Right renal pelvis (tissue), 4 donors: ENCODE results near the gene ADCY3. TPM values are rescaled to one million over a fixed set of nuclear protein-coding genes. Genes with fewer than 3 reads are reported as not detected.

Source experiments
- DNase-seq, 4 donors: peaks; one replicate each; pipeline ENCODE4 v3.0.0-alpha.2; 2013; ENCODE audit warnings: low read depth in 4 of 4, low spot score in 3 of 4, missing footprints in 1 of 4
- polyA plus RNA-seq, 4 donors: library from polyadenylated mRNA; unstranded; fragments of 120-200 nt; gene quantifications; one replicate each; pipeline ENCODE4 v1.2.1, GENCODE V29; 2013; ENCODE audit not compliant: insufficient read length in 4 of 4

The ADCY3 gene
- polyA plus RNA-seq, 4 donors = 19.6 to 27.0 (median 23.4) TPM

DNA sequence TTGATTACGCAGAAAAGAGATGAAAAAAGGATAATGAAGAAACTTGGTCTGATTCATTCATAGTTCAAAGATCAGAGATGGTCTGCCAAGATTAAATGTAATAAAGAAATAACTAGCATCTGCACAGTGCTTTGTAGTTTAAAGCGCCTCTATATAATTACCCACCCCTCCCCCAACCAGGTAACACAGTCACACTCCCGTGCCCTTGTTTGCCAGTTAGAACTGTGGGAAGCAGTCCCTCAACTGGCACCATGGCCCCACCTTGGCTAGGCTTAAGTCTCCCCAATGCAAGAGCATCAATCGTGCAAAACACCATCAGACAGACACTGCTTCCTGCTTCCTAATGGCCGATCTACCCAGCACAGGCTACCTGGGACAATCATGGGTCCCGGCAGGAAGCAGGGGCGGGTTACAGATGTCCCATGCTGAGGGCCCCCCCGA is 11.6 kb downstream of the ADCY3 start:
- DNase-seq = no peak

DNA sequence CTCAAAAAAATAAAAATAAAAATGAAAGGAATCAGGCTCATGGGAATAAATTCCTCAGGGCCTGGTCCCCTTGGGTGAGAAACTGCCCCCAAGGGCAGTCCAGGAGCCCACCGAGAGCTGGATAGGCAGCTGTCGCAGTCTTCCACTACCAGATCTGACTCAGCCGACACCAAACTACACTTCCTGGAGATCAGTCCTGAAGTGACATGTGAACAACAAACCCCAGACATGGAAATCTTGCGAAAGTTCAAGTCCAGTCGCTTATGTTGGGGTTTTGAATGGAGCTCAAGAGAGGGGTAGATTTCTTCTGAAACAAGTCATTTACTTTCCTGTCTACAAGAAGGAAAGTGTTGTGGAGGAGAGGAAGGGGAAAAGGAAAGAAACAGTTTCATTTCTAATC is 12.9 kb downstream of the ADCY3 start:
- no peak for DNase-seq

DNA sequence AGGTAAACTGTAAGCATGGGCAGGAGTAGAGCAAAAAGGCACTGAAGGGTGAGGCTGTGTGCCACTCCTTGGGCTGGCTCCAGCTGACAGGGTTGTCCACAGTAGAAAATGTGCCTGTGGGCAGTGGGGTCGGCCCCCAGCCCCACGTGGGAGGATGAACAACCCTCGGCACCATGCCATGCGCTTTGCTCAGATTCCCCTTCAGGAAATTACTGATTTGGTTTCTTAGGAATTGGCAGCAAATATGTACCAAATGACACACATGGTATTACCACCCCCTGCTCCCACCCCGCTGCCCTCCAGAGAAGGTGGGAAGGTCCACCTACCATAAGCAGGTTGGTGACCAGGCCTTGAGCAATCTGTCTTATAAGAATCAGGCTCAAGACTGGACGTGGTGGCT is 13.6 kb downstream of the ADCY3 start:
- DNase-seq = no peak

DNA sequence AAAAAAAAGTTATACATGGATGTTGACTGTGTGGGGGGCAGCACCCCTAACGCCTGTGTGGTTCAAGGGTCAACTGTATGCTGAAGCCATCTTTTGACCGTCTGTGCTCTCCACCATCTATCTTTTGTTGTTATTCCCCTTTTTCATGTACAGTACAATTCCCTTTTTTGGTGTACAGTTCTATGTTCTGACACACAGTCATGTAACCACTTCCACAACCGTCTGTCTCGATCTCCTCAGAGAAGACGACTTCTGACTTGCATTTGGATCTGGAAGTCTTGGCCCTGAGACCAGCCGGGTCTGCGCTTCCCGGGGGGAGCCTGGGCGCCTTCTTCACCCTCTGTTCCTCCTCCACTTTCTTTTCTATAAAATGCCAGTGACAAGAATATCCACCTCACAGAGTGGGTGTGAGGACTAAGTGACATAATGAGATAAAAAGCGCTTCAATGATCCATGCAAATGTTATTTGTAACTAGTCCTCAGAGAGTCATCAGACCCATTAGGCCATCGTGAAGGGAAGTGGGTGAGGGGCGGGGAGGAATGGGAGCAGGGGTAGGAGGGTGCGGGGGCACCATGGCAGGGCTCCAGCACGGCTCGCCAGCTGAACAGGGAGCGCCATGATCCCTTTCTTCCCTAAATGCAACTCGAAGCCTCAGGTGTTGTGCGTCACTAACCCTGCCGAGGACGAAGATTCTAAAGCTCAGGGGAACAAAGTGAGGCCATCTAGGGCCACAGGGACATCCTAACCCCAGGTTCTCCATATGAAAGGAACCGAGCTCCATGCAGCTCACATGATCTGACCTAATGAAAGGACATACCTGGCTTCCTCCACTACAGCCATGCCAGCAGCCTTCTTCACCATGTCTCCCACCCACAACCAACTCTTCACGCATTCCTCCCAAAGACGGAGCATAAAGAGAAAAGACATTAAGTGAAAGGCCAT is 16.6 kb downstream of the ADCY3 start:
- DNase-seq = no peak

DNA sequence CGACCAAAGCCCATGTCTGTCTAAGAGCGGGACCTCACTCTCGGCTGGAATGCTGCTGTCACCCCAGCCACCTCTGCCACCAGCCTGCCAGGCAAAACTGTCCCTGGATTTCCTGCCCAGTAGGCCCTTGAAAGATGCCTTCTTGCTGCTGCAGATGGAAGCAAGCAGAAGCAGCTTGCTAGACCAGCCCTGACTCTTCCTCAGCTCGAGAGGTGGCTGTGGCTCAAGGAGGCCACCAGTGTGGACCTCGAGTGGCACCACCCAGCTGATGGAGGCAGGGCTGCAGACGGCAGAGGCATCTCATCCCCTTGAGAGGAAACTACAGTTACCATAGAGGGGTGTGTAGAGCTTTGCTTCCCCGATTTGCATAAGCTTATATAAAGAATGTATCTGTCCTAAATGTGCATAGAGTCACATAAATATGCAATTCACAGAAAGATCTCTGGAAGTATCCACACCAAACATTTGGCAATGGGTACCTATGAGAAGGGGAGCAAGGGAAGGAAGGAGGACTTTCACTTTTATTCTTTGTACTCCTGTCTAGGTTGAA is 20.6 kb downstream of the ADCY3 start:
- no peak for DNase-seq

DNA sequence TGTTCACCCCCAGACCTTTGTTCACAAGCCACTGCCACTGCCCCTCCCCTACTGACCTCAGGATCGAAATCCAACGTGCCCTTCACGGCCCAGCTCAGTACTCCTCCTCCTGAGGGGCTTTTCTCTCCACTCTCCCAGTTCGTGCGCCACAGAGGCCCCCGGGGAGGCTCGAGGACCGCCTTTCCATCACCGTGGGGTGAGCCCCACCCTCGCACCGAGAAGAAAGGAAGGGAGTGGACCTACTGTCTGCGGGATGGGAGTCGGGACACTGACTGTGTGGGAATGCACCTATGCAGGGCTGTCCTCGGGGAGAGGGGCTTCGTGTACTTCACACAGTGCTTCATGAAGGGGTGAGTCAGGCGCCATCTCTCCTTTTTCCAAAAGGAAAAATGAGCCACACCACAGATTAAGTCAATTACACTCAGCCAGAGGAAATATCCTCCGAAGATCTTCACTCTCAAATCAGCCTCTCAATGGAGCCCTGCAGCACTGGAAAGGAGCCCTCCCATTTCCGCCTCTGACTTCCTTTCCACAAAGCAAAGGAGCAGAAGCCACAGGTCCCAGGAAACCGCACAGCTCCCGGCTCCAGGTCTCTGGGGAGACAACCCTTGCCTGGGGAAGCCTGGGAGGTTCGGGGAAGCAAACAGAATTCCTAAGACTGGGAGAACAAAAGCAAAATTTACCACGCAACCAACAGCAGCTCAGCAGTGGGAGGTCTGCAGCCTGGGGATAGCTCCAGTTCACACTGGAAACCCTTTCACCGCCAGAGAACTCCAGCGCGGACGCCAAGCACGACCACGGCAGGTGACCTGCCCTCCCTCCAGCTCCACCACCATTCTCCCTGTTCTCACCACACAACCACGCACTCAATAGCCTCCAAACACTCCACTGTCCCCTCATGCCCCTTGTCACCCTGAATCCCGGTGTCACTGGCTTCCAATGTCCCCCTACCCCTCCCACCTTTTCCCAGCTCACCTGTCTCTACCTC is 21.6 kb downstream of the ADCY3 start:
- no peak for DNase-seq

DNA sequence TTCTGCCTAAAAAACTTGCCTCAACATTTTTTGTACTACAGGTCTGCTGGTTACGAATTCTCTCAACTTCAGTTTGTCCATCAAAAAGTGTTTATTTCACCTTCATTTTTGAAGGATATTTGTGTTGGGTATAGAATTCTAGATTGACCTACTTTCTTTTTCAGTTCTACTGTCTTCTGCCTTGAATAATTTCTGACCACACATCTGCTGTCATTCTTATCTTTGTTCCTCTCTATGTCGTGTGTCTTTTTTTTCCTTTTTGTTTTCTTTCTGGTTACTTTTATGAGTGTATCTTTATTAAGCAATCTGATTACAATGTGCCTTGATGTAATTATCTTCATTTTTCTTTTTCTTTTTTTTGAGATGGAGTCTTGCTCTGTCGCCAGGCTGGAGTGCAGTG is 25.3 kb downstream of the ADCY3 start:
- no peak for DNase-seq

DNA sequence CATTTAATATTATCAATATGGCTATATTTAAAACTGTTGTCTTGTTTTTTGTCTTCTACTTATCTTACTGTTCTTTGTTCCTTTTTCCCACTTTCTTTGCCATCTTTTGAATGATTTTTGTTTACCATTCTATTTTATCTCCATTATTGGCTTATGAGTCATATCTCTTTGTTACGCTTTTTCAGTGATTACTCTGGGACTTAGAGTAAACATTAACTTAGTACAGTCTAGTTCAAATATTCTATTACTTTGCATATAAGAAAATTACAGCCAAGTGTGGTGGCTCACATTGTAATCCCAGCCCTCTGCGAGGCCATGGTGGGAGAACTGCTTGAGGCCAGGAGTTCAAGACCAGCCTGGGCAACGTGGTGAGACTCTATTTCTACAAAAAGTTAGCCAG is 26.1 kb downstream of the ADCY3 start:
- no peak for DNase-seq

DNA sequence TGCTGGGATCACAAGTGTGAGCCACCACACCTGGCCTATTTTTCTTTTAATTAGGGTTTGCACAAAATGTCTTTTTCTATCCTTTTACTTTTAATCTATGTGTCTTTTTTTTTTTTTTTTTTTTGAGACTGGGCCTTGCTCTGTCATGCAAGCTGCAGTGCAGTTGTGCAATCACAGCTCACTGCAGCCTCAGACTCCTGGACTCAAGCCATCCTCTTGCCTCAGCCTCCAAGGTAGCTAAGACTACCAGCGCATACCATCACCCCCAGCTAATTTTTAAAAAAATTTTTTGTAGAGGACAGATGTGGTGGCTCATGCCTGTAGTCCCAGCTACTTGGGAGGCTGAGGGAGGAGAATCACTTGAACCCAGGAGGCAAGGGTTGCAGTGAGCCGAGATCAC is 27.1 kb downstream of the ADCY3 start:
- no peak for DNase-seq

DNA sequence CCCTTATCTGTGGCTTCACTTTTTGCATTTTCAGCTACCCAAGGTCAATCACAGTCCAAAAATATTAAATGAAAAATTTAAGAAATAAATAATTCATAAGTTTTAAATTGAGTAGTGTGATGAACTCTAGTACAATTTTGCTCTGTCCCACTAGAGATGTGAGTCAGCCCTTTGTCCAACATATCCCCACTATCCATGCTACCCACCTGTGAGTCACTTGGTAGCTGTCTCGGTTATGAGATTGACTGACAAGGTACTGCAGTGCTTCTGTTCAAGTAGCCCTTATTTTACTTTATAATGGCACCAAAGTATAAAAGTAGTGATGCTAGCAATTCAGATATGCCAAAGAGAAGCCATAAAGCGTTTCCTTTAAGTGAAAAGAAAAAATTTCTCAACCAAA is 28.8 kb downstream of the ADCY3 start:
- no peak for DNase-seq

DNA sequence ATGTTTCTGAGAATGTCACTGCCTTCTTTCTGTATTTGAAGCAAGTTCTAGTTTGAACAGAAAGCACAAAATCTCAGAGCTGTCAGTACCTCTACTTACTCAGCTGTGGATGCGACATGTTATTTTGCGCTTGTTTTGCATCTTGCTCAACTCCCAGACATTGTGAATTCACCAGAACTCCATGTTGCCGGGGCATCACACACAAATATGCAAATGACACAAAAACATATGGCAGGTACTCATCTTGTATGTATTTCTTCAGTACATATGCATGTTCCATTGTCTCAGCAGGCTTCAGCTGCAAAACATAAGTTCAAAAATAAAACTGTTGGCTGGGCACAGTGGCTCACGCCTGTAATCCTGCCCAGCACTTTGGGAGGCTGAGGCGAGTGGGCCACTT is 30.8 kb downstream of the ADCY3 start:
- DNase-seq = no peak

DNA sequence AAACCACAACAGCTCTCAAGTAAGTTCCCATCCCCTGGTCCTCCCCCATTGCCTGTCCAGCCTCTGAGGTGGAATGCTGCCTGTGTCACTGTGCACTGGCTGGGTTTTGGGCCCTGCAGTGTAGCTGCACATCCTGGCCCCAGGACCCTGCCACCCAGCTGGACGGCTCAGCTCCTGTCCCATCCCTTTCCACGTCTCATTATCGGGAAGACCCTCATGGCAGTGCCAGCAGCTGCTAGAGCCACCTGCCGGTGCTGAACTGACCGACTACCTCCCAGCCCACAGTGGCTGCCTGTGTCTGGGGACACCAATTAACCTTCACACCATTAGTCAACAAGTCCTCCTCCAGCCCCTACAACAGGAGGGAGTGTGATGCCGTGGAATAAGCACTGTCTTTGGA is 31.9 kb downstream of the ADCY3 start:
- DNase-seq = no peak

DNA sequence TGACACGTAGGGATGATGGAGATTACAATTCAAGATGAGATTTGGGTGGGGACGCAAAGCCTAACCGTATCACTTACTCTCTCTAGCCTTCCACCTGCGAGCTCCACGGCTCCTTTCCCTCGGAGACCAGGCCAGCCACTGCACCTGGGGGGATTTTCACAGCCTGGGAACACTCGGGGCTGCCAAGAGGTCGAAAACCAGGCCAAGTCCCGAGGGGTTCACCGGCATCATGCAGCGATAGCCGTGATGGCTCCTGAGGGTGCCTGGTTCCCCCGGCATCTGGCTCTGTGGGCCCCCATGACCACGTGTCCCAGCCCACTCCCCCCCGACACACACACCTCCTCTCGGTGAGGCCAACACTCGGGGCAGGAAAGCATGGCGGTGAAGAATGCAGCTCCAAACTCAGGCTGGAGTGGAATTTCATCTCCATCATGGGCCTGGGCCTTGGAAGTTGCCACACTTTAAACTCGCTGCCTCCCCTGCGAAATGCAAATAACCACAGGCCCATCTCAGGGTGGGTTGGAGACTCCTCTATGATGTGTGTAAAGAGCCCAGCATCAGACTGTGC is 32.6 kb downstream of the ADCY3 start:
- DNase-seq = no peak

DNA sequence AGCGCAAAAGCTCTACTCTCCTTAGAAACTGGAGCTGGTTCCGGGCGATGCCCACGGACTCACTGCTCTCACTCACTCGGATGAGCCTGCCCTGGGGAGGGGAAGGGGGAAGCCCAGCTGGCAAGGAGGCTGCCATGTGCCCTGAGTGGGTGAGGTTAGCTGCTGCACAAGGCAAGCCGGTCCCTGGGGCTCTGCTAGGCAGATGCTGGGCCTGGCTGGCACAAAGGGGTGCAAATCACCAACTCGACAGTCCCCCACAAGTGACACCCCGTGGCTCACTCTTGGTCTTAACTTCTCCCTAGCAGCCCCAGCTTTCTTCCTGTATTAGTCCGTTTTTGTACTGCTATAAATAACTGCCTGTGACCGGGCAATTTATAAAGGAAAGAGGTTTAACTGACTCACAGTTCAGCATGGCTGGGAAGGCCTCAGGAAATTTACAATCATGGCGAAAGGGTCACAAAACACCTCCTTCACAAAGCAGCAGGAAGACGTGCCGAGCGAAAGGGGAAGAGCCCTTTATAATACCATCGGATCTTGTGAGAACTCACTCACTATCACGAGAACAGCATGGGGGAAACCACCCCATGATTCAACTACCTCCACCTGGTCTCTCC is 33.2 kb downstream of the ADCY3 start:
- peak in 2 of 4 donors; percentile 20 to 25 for DNase-seq

DNA sequence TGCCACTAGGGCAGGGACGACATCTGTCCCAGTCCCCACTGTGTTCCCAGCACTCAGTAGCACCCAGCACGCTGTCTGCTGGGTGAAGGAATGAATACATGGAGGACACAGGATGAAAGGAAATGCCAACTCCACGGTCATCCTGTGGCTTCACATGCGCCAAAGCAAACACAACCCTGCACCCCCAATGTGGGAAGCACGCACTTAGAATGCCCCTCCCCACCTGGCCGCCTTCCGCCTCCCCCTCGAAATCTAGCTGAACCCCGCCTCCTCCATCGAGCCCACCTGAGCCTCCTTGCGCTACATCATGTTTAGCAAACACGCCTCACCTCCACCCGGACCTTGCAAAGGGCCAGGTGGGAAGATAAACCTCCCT is 33.9 kb downstream of the ADCY3 start:
- DNase-seq = no peak

DNA sequence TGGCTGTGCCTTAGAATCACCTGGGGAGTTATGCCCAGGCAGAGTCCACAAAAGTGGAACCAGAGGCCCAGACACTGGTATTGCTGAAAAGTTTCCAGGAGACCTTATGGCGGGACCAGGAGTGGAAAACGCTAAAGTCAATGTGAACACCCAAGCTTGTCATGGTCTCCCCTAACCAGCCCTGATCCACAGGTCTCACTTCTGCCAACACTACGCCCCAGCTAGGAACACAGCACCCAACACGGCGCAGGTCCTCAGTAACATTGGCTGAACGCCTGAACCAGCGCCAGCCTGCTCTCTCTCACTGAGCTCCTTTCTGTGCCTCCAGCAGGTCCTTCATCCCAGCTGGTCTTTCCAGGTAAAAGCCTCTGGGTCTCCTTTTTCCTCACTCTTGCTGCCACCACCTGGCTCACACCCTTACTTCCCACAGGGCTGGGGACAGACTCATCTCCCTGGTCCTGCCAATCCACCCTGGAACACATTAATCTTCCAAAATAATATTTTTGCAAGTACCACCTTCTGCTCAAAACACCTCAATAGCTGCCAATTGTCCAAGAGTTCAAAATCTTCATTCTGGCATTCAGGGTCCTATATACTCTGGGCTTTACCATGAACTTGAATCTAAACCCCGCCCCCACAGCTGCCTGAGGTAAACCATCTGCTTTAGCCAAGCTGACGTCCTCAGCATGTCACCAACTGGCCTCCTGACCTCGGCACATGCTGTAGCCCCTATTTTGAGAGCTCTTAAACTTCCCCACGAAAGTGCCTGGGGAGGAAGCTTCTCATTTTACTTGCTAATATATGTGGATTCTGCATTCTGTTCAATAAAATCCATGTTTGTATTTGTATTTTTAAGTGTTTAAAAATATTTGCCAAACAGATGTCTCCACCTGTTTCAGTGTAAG is 34.6 kb downstream of the ADCY3 start:
- peak; percentile 47 to 62 (median 52) for DNase-seq

DNA sequence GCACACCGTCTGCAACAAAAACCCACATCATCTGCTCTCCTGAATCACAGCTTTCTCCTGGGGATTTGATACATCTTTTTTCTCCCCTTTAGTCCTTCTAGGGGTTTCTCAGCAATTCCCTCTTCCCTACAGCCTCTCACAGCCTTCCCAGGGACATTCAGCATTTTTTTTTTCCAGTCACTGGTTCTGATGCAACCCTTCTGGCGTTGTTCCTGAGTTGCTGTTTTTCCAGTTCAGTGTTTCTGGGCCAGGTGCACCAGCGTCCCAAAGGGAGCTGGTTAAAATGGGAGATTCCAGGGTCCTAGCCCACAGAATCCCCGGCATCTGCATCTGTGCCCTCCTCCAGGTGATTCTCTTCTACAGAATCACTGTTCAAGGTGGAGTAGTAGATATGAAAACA is 36.1 kb downstream of the ADCY3 start:
- DNase-seq = no peak

DNA sequence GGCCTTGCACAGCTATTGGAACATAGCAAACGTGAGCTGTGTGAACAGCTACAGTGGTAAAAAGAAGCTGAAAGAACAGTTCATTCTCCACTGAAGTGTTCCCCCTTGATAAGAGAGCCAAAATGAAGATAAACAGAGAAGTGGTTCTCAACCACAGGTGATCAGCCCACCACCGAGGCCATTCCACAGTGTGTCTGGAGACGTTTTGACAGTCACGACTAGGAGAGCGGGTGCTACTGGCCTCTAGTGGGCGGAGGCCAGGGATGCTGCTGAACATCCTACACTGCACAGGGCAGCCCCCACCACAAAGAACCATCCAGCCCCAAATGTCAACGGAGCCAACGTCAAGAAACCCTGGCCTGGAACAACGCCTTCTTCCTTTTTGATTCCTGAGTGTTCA is 38.4 kb downstream of the ADCY3 start:
- no peak for DNase-seq

DNA sequence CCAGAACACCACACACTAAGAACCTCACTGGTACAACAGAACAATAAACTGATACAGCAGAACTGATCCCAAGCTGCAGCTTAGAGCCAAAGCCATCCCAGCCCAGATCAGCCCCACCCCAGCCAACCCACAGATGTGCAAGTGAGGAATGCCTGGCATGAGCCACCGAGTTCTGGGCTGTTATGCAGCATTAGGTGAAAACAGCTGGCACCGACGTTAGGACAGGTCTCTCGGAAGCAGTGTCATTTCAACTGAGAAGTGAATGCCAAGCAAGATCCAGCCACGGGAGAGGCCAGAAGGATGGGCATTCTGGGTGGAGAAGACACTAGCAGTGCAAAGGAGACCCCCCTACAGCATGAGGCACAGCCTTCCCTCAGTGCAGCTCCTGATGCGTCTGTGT is 38.9 kb downstream of the ADCY3 start:
- no peak for DNase-seq
